IMR-90 (cell line): Measurements from ENCODE around the gene POLE4. TPM values are rescaled to one million over a fixed set of nuclear protein-coding genes. Genes with fewer than 3 reads are reported as not detected.

ENCODE experiments used
- ATAC-seq: fragments of 200-7000 bp; cut with Tn5 transposase; 2 replicates; pipeline ENCODE4 v1.9.1; 2020; ENCODE audit warnings: low read depth, mild to moderate bottlenecking, moderate library complexity
- BruUV-seq: library from RNA; stranded (reverse); fragments of 400-500 nt; replicated peaks from 2 replicates; lab custom pipeline; 2021; lab: Mats Ljungman, UMichigan
- CTCF ChIA-PET: fragments of 300-600 bp; formaldehyde crosslinking; extraction: SDS; loops from one replicate; lab custom pipeline; 2021; ENCODE audit warnings: antibody characterized with exemption; lab: Yijun Ruan, JAX
- POLR2A ChIA-PET: fragments of 300-600 bp; sonication (Branson Sonifier 250); formaldehyde crosslinking; loops from one replicate; lab custom pipeline; 2022; ENCODE audit warnings: antibody characterized with exemption; ENCODE audit not compliant: unreplicated experiment; lab: Charles Lee
- DNase-seq: peaks from one replicate; pipeline ENCODE4 v3.0.0; 2013
- H2AFZ ChIP-seq: replicated peaks from 2 replicates; pipeline ENCODE3; 2013; ENCODE audit warnings: low read length, mild to moderate bottlenecking; ENCODE audit not compliant: poor library complexity
- H2AK5ac ChIP-seq: 2 replicates; pipeline ENCODE4 v1.6.1; 2013; ENCODE audit warnings: low read depth, low read length, inconsistent platforms
- H2AK9ac ChIP-seq: replicated peaks from 2 replicates; pipeline ENCODE3; 2013; ENCODE audit warnings: mild to moderate bottlenecking, low read depth, low read length, moderate library complexity; ENCODE audit not compliant: poor library complexity
- H2BK120ac ChIP-seq: 2 replicates; pipeline ENCODE4 v1.6.1; 2013; ENCODE audit warnings: low read depth, low read length, inconsistent platforms
- H2BK15ac ChIP-seq: 3 replicates; pipeline ENCODE4 v1.6.1; 2013; ENCODE audit warnings: low read depth, low read length, inconsistent platforms
- H2BK20ac ChIP-seq: 2 replicates; pipeline ENCODE4 v1.6.1; 2013; ENCODE audit warnings: low read depth, mild to moderate bottlenecking, inconsistent platforms, low read length, moderate library complexity
- H2BK5ac ChIP-seq: 2 replicates; pipeline ENCODE4 v1.6.1; 2013; ENCODE audit warnings: mild to moderate bottlenecking, low read depth, low read length, inconsistent platforms; ENCODE audit not compliant: poor library complexity, severe bottlenecking
- H3K14ac ChIP-seq: replicated peaks from 2 replicates; pipeline ENCODE4 v1.6.1; 2013; ENCODE audit warnings: low read depth, low read length, inconsistent platforms
- H3K18ac ChIP-seq: 2 replicates; pipeline ENCODE4 v1.6.1; 2013; ENCODE audit warnings: low read depth, low read length, control low read depth
- H3K23ac ChIP-seq: 2 replicates; pipeline ENCODE4 v1.6.1; 2013; ENCODE audit warnings: low read depth, low read length, inconsistent platforms
- H3K27ac ChIP-seq: 2 replicates; pipeline ENCODE4 v1.5.1; 2013; ENCODE audit warnings: mild to moderate bottlenecking, control low read depth, low read length; ENCODE audit not compliant: insufficient read depth
- H3K27me3 ChIP-seq: 2 replicates; pipeline ENCODE4 v1.6.1; 2013; ENCODE audit warnings: low read length; ENCODE audit not compliant: control insufficient read depth, insufficient read depth
- H3K36me3 ChIP-seq: 2 replicates; pipeline ENCODE4 v1.6.1; 2013; ENCODE audit warnings: low read length, mixed read lengths; ENCODE audit not compliant: control insufficient read depth, insufficient read depth
- H3K4ac ChIP-seq: 2 replicates; pipeline ENCODE4 v1.6.1; 2013; ENCODE audit warnings: low read depth, low read length, inconsistent platforms
- H3K4me1 ChIP-seq: 2 replicates; pipeline ENCODE4 v1.6.1; 2013; ENCODE audit warnings: low read length, mixed read lengths; ENCODE audit not compliant: control insufficient read depth, insufficient read depth
- H3K4me2 ChIP-seq: 2 replicates; pipeline ENCODE4 v1.6.1; 2013; ENCODE audit warnings: low read depth, mild to moderate bottlenecking, control low read depth, low read length, moderate library complexity
- H3K4me3 ChIP-seq: 2 replicates; pipeline ENCODE4 v1.5.1; 2013; ENCODE audit warnings: low read depth, mild to moderate bottlenecking, control low read depth, low read length, moderate library complexity; ENCODE audit not compliant: insufficient read depth
- H3K56ac ChIP-seq: 2 replicates; pipeline ENCODE4 v1.6.1; 2013; ENCODE audit warnings: low read length, inconsistent platforms; ENCODE audit not compliant: insufficient read depth; ENCODE audit errors: extremely low read depth
- H3K79me1 ChIP-seq, 2 experiments: 2 replicates each; pipeline ENCODE4 v1.6.1; 2013; ENCODE audit warnings: low read length in 2 of 2, inconsistent platforms in 1 of 2, low read depth in 1 of 2
- H3K9ac ChIP-seq: 2 replicates; pipeline ENCODE4 v1.6.1; 2013; ENCODE audit warnings: low read depth, low read length, control low read depth
- H3K9me1 ChIP-seq: 2 replicates; pipeline ENCODE4 v1.6.1; 2013; ENCODE audit warnings: low read length, inconsistent platforms; ENCODE audit not compliant: insufficient read depth
- H3K9me3 ChIP-seq: 2 replicates; pipeline ENCODE4 v1.6.1; 2013; ENCODE audit warnings: low read length; ENCODE audit not compliant: control insufficient read depth, insufficient read depth
- H4K20me1 ChIP-seq: 2 replicates; pipeline ENCODE4 v1.6.1; 2013; ENCODE audit warnings: low read length, inconsistent platforms; ENCODE audit not compliant: insufficient read depth
- H4K5ac ChIP-seq: 2 replicates; pipeline ENCODE4 v1.6.1; 2013; ENCODE audit warnings: mild to moderate bottlenecking, low read depth, low read length, control low read depth
- H4K8ac ChIP-seq, 2 experiments: 2 replicates each; pipeline ENCODE4 v1.6.1; 2013; ENCODE audit warnings: low read depth in 2 of 2, low read length in 2 of 2, control low read depth in 1 of 2, inconsistent platforms in 1 of 2
- H4K91ac ChIP-seq: 2 replicates; pipeline ENCODE4 v1.6.1; 2013; ENCODE audit warnings: low read depth, low read length, inconsistent platforms; ENCODE audit not compliant: insufficient read depth
- CTCF ChIP-seq: conservative IDR thresholded peaks from 2 replicates; pipeline ENCODE4 v1.5.1; 2012; ENCODE audit warnings: mild to moderate bottlenecking, low read depth, low read length, improper control_type of control experiment
- FOS ChIP-seq: fragments of 150-350 bp; IDR thresholded peaks from 2 replicates; pipeline ENCODE4 v1.6.1; 2016; ENCODE audit warnings: low read depth, low read length
- MAFK ChIP-seq: IDR thresholded peaks from 2 replicates; pipeline ENCODE4 v1.6.1; 2012; ENCODE audit warnings: low read depth, low read length, improper control_type of control experiment
- POLR2A ChIP-seq: IDR thresholded peaks from 2 replicates; pipeline ENCODE4 v1.6.1; 2012; ENCODE audit warnings: mild to moderate bottlenecking, low read depth, low read length
- RAD21 ChIP-seq: IDR thresholded peaks from 2 replicates; pipeline ENCODE4 v1.6.1; 2012; ENCODE audit warnings: low read length, improper control_type of control experiment
- RCOR1 ChIP-seq: IDR thresholded peaks from 2 replicates; pipeline ENCODE4 v1.6.1; 2012; ENCODE audit warnings: mild to moderate bottlenecking, low read length, improper control_type of control experiment; ENCODE audit not compliant: insufficient replicate concordance
- RFX5 ChIP-seq: IDR thresholded peaks from 2 replicates; pipeline ENCODE4 v1.8.0; 2012; ENCODE audit warnings: low read depth, mild to moderate bottlenecking, low read length, moderate library complexity
- WGBS, 2 experiments: methylation state at CpG; one replicate each; pipeline versions ENCODE4 v1.1.5 to v1.1.7; 2013; ENCODE audit warnings: missing lambda C conversion rate in 2 of 2; ENCODE audit not compliant: insufficient read length in 1 of 2; ENCODE audit errors: extremely low coverage in 2 of 2; 5-methylcytosine and 5-hydroxymethylcytosine counted together
- dilution Hi-C: fragments of 300-500 bp; cut with HindIII; formaldehyde crosslinking; loops from one replicate; pipeline ENCODE4 v1.14.3; 2018; ENCODE audit warnings: low sequenced_read_pairs; ENCODE audit not compliant: unreplicated experiment
- in situ Hi-C: fragments of 300-500 bp; cut with MboI; formaldehyde crosslinking; loops from 3 replicates; pipeline ENCODE4 v1.14.3; 2019; ENCODE audit warnings: low sequenced_read_pairs, inconsistent platforms, mixed read lengths
- intact Hi-C: fragments of 100-400 bp; cut with micrococcal nuclease; formaldehyde crosslinking; loops from 2 replicates; pipeline ENCODE4 v1.10.0; 2022
- polyA plus RNA-seq, 3 experiments: library from polyadenylated mRNA; depleted of rRNA; stranded (reverse); fragments of >200 nt; gene quantifications; 2 replicates each; pipeline ENCODE4 v1.2.3, GENCODE V29; 2012; ENCODE audit warnings: low replicate concordance in 1 of 3
- total RNA-seq: library from RNA; depleted of rRNA; stranded (reverse); fragments of >200 nt; gene quantifications from 2 replicates; pipeline ENCODE4 v1.2.3, GENCODE V29; 2012

POLE4 gene
- total and polyA plus RNA-seq, 2 of the 4 experiments (the other 2 are of a cell fraction): 9.0 to 23.9 TPM

- H3K23ac ChIP-seq: no peak overlapping the region
- H3K9me3 ChIP-seq: no peaks in the 10 kb centered on the region
- no peak overlapping the region for H3K4ac ChIP-seq
- H3K56ac ChIP-seq: no peak overlapping the region
- ChIA-PET POLR2A (no interaction called here), CTCF (no interaction called here)
- H2AK9ac ChIP-seq: no peak overlapping the region
- H3K14ac ChIP-seq: no peak overlapping the region
- no peak overlapping the region for H3K27ac ChIP-seq
- no TSS peak for BruUV-seq
- no peak overlapping the region for H2BK120ac ChIP-seq
- dilution Hi-C loops: no loop called here
- no peak overlapping the region for H2BK20ac ChIP-seq
- no peak overlapping the region for H4K8ac ChIP-seq
- H3K9ac ChIP-seq: no peak overlapping the region
- H4K5ac ChIP-seq: no peak overlapping the region
- H3K4me1 ChIP-seq: peaks cover 2% of the 10 kb centered on the region; the same call in 1 of the 2 replicates
- in situ Hi-C loops: no loop called here
- H3K79me1 ChIP-seq: no peaks in the 10 kb centered on the region
- H2AK5ac ChIP-seq: no peak overlapping the region
- H3K36me3 ChIP-seq: no peaks in the 10 kb centered on the region
- H2AFZ ChIP-seq: no peak overlapping the region
- H2BK5ac ChIP-seq: no peak overlapping the region
- ATAC-seq (no peak), DNase-seq (no peak)
- H3K27me3 ChIP-seq: no peaks in the 10 kb centered on the region
- H3K9me1 ChIP-seq: no peaks in the 10 kb centered on the region
- no peak overlapping the region for H3K18ac ChIP-seq
- intact Hi-C loops: no loop called here
- no peak for TF ChIP-seq RAD21
- TF ChIP-seq FOS: no peak
- TF ChIP-seq CTCF: no peak
- TF ChIP-seq RFX5: no peak
- TF ChIP-seq MAFK: no peak
- no peak for TF ChIP-seq POLR2A
- no peak for TF ChIP-seq RCOR1
- no peak overlapping the region for H3K4me2 ChIP-seq
- no peak overlapping the region for H2BK15ac ChIP-seq
- no peak overlapping the region for H3K4me3 ChIP-seq
- H4K91ac ChIP-seq: no peak overlapping the region
- no peaks in the 10 kb centered on the region for H4K20me1 ChIP-seq
- 0% methylated on average over 1 of the region's 7 CpGs; no CpG with 5 or more reads in 1 of the 2 experiments for WGBS, 2 experiments
These were observed 27.7 kb downstream of the POLE4 start for GRCh38 chr2:74985978-74986609.
